ENCODE measurements around the gene DUSP28.

- TF ChIP-seq, protein P1, sequence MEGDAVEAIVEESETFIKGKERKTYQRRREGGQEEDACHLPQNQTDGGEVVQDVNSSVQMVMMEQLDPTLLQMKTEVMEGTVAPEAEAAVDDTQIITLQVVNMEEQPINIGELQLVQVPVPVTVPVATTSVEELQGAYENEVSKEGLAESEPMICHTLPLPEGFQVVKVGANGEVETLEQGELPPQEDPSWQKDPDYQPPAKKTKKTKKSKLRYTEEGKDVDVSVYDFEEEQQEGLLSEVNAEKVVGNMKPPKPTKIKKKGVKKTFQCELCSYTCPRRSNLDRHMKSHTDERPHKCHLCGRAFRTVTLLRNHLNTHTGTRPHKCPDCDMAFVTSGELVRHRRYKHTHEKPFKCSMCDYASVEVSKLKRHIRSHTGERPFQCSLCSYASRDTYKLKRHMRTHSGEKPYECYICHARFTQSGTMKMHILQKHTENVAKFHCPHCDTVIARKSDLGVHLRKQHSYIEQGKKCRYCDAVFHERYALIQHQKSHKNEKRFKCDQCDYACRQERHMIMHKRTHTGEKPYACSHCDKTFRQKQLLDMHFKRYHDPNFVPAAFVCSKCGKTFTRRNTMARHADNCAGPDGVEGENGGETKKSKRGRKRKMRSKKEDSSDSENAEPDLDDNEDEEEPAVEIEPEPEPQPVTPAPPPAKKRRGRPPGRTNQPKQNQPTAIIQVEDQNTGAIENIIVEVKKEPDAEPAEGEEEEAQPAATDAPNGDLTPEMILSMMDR (conservative IDR thresholded peaks at IDR 0.05) = no peak
- TF ChIP-seq EZH2 (IDR thresholded peaks at IDR 0.05; ENCODE audit: low read depth) = no peak
Measured at GRCh38 chr2:240590681-240591111, 30.5 kb downstream of the DUSP28 start.
